Activated T-cell treated with anti-CD3 and anti-CD28 coated beads, Interleukin-2, amount 50 U/mL, for 4 hours (primary cell): ENCODE data around the gene ZBTB8OS. TPM values are rescaled to one million over a fixed set of nuclear protein-coding genes. Genes with fewer than 3 reads are reported as not detected.

Source experiments
- ATAC-seq, 2 donors: fragments of 200-7000 bp; cut with Tn5 transposase; one replicate each; pipeline ENCODE4 v1.10.0; 2021
- DNase-seq: peaks from one replicate; pipeline ENCODE4 v3.0.0-alpha.2; 2020
- H3K27me3 Mint-ChIP-seq: one replicate; pipeline ENCODE4 v1.8.0; 2021; ENCODE audit warnings: low read depth, mixed read lengths
- H3K36me3 Mint-ChIP-seq: one replicate; pipeline ENCODE4 v1.8.0; 2022; ENCODE audit warnings: mixed read lengths; ENCODE audit not compliant: insufficient read depth
- H3K4me1 Mint-ChIP-seq: one replicate; pipeline ENCODE4 v1.8.0; 2021; ENCODE audit warnings: low read depth, mixed read lengths
- H3K4me3 Mint-ChIP-seq: one replicate; pipeline ENCODE4 v1.8.0; 2021; ENCODE audit warnings: mild to moderate bottlenecking, moderate library complexity, mixed read lengths
- H3K9me3 Mint-ChIP-seq: one replicate; pipeline ENCODE4 v1.8.0; 2021; ENCODE audit warnings: mixed read lengths
- total RNA-seq, 3 donors: library from RNA; stranded (reverse); gene quantifications; one replicate each; pipeline ENCODE4 v1.2.1, GENCODE V29; 2021

ZBTB8OS gene
- total RNA-seq, 3 donors from 2014 or later, result 54.2 to 66.4 (median 54.6) TPM

DNA sequence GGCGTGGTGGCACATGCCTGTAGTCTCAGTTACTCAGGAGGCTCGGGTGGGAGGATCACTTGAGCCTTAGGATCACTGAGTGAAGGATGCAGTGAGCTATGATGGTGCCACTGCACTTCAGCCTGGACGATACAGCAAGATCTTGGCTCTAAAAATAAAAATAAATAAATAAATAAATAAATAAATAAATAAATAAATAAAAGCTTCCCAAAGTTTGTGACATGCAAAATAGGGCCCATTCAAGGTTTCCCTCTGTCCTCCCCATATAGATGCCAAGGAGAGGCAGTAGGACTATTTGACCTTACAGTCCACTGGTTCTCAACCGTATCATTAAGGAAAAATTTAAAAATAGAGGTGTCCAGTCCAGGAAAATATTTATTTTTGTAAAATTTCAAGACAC, 41.2 kb downstream of the ZBTB8OS start:
- no peak for ATAC-seq
- no peaks in the 10 kb centered on the region for H3K36me3 Mint-ChIP-seq
- DNase-seq, result no peak
- H3K4me3 Mint-ChIP-seq, result no peak overlapping the region
- H3K27me3 Mint-ChIP-seq, result no peaks in the 10 kb centered on the region
- no peaks in the 10 kb centered on the region for H3K9me3 Mint-ChIP-seq
- peaks cover 5% of the 10 kb centered on the region for H3K4me1 Mint-ChIP-seq

GRCh38 chr1:32606565-32607371, 43.6 kb downstream of the ZBTB8OS start:
- Mint-ChIP-seq H3K4me3 (no peak overlapping the region), H3K9me3 (no peaks in the 10 kb centered on the region), H3K36me3 (no peaks in the 10 kb centered on the region), H3K27me3 (no peaks in the 10 kb centered on the region), H3K4me1 (no peaks in the 10 kb centered on the region)
- DNase-seq (no peak), ATAC-seq (no peak)

DNA sequence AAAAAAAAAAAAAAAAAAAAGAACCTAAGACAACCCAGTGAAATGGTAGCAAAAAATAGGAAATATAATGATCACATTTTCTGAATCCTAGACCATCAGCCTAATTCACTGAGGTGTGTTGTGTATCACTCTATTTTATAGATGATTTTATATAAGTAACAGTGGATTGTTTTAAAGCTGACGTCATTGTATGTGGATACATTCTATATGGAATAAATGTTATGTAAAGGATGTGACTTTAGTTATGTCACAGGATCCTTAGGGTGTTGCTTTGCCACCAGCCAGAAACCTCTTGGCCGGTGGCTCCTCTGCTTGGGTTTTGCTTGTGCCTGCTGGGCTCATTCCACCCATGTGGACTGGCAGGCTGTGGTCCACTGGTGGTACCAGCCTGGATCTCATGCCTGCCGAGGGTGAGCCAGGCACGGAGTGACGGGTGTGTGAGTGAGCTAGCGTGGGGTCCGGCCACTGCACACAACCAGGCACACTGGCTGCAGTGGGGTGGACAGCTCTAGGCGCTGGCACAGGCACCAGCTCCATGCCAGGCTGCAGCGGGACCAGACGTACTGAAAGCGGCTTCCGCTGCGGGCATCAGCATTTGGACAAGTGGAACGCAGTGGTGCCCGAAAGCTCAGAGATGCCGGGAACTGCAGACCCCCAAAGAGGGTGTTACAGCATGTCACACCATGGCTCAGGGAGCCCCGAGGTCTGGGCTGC, 44.5 kb downstream of the ZBTB8OS start:
- H3K4me1 Mint-ChIP-seq, result no peaks in the 10 kb centered on the region
- H3K27me3 Mint-ChIP-seq, result no peaks in the 10 kb centered on the region

GRCh38 chr1:32600034-32600433, 50.3 kb downstream of the ZBTB8OS start:
- DNase-seq (no peak), ATAC-seq (no peak)
- Mint-ChIP-seq H3K36me3 (no peaks in the 10 kb centered on the region), H3K9me3 (no peaks in the 10 kb centered on the region), H3K4me3 (no peak overlapping the region), H3K27me3 (no peaks in the 10 kb centered on the region), H3K4me1 (no peaks in the 10 kb centered on the region)

More for the DNA sequence above, 44.5 kb downstream of the ZBTB8OS start:
- Mint-ChIP-seq H3K9me3 (no peaks in the 10 kb centered on the region), H3K4me3 (no peak overlapping the region), H3K36me3 (no peaks in the 10 kb centered on the region)
- ATAC-seq, result no peak
- no peak for DNase-seq

GRCh38 chr1:32592943-32593342, 57.4 kb downstream of the ZBTB8OS start:
- ATAC-seq (no peak), DNase-seq (no peak)
- Mint-ChIP-seq H3K9me3 (no peaks in the 10 kb centered on the region), H3K27me3 (peaks cover 2% of the 10 kb centered on the region), H3K4me1 (no peaks in the 10 kb centered on the region), H3K4me3 (no peak overlapping the region), H3K36me3 (no peaks in the 10 kb centered on the region)

DNA sequence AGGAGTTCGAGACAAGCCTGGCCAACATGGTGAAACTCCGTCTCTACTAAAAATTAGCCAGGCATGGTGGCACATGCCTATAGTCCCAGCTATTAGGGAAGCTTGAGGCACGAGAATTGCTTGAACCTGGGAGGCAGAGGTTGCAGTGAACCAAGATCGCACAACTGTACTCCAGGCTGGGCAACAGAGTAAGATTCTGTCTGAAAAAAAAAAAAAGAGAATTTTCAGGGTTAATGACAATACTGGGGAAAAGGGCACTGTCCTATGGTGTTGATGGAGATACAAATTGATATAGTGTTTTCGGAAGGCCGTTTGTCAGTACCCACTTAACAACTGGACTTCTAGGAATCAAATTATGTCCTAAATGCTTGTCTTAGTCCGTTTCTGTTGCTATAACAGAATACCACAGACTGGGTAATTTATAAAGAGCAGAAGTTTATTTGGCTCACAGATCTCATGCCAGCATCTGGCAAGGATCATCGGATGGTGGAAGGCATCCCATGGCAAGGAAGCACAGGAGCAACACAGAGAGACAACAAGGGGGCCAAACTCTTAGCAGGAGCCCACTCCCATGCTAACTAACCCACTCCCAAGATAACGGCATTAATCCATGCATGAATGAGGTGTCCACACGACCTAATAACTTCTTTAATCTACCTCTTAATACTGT, 69.9 kb downstream of the ZBTB8OS start:
- ATAC-seq, result no peak

More for the DNA sequence above, 69.9 kb downstream of the ZBTB8OS start:
- Mint-ChIP-seq H3K27me3 (peaks cover 4% of the 10 kb centered on the region), H3K36me3 (no peaks in the 10 kb centered on the region), H3K4me1 (no peaks in the 10 kb centered on the region), H3K4me3 (no peak overlapping the region), H3K9me3 (no peaks in the 10 kb centered on the region)
- no peak for DNase-seq

Other genes starting within 250 kb of the ZBTB8OS start
- gene ZBTB8B, start 185.5 kb downstream of the ZBTB8OS start, total RNA-seq, result not detected
- gene ZBTB8A, start 111.1 kb downstream of the ZBTB8OS start, total RNA-seq, result under 1 TPM; 0.19 to 0.24 (median 0.23) TPM
- 100 to 1,000 TPM; 243 to 248 (median 243) TPM for gene RBBP4, start 658 bp upstream of the ZBTB8OS start, total RNA-seq
- not detected for gene SYNC, start 52.2 kb upstream of the ZBTB8OS start, total RNA-seq
- gene YARS1, start 166.8 kb upstream of the ZBTB8OS start, total RNA-seq, result 100 to 1,000 TPM; 243 to 304 (median 264) TPM
- 10 to 100 TPM; 14.9 to 19.6 (median 15.8) TPM for gene S100PBP, start 167.1 kb upstream of the ZBTB8OS start, total RNA-seq
- gene FNDC5, start 220.4 kb upstream of the ZBTB8OS start, total RNA-seq, result not detected
- not detected for gene HPCA, start 235.9 kb upstream of the ZBTB8OS start, total RNA-seq